ENCODE measurements around the gene GLCCI1. TPM values are rescaled to one million over a fixed set of nuclear protein-coding genes. Genes with fewer than 3 reads are reported as not detected.

GLCCI1 gene
- total and polyA plus RNA-seq, 2 donors (not counting 3 experiments of a cell fraction or from before 2014, with no cell fraction given), result 2.3 to 5.6 TPM

- H3K9me1 ChIP-seq (replicated peaks; ENCODE audit: control insufficient read depth, extremely low read depth, insufficient read depth, low read length), result no peaks in the 10 kb centered on the region
- H4K20me1 ChIP-seq (replicated peaks; ENCODE audit: control insufficient read depth, extremely low read depth, insufficient read depth, low read length), result no peaks in the 10 kb centered on the region
- no peaks in the 10 kb centered on the region for H3K36me3 ChIP-seq (ENCODE audit: control insufficient read depth in 2 of 2, extremely low read depth in 1 of 2, insufficient read depth in 2 of 2, low read length in 2 of 2)
- BruUV-seq (replicated peaks), result no TSS peak
- H3K27ac ChIP-seq (ENCODE audit: insufficient read depth, low read depth, low read length), result no peak overlapping the region
- DNase-seq (ENCODE audit: low read depth, low spot score), result no peak
- peaks cover 10% of the 10 kb centered on the region for H3K4me1 ChIP-seq (ENCODE audit: control insufficient read depth, extremely low read depth, insufficient read depth, low read length)
- H3K27me3 ChIP-seq (ENCODE audit: control insufficient read depth in 2 of 2, insufficient read depth in 2 of 2, low read length in 2 of 2), result no peaks in the 10 kb centered on the region
- H3K79me2 ChIP-seq (ENCODE audit: control insufficient read depth, insufficient read depth, low read length), result no peaks in the 10 kb centered on the region
- POLR2A ChIA-PET, result interaction anchor here (0.5 kb wide), 1 partner anchor 272 kb away, joined by 3 read pairs; no protein-coding TSS in a partner anchor
- peak overlapping the region; percentile 75 for H3K4me2 ChIP-seq (ENCODE audit: insufficient read depth, low read length)
- intact Hi-C loops (cut with micrococcal nuclease), result loop anchor here (1.0 to 2.0 kb wide), 7 partner anchors 69 to 401 kb away; partner anchors contain the start of gene UMAD1
- CTCF ChIA-PET, result interaction anchor here (1.2 to 6.9 kb wide), 5 partner anchors 10 to 287 kb away, joined by 3 to 41 read pairs (median 12); no protein-coding TSS in a partner anchor
- H3K9ac ChIP-seq (replicated peaks; ENCODE audit: extremely low read depth, insufficient read depth, low read length), result peak overlapping the region; percentile 36
- no peaks in the 10 kb centered on the region for H3K9me3 ChIP-seq (replicated peaks; ENCODE audit: control insufficient read depth, insufficient read depth, low read length)
- TF ChIP-seq POLR2AphosphoS5 (IDR thresholded peaks at IDR 0.05; ENCODE audit: insufficient read depth, low read depth, low read length), result no peak
- TF ChIP-seq MYC (IDR thresholded peaks at IDR 0.05; ENCODE audit: low read depth, low read length), result no peak
- TF ChIP-seq FOS (IDR thresholded peaks at IDR 0.05; ENCODE audit: borderline replicate concordance, insufficient read depth, low read length), result no peak
- no peak for TF ChIP-seq JUN (IDR thresholded peaks at IDR 0.05; ENCODE audit: borderline replicate concordance, insufficient read depth, insufficient read length, low read depth)
- no peak for TF ChIP-seq CTCF (IDR thresholded peaks at IDR 0.05; ENCODE audit: extremely low read depth in 1 of 2, insufficient read depth in 1 of 2, low read depth in 1 of 2, low read length in 2 of 2)
- TF ChIP-seq GATA2 (IDR thresholded peaks at IDR 0.05; ENCODE audit: insufficient read depth, insufficient read length, low read depth, low read length), result no peak
- no peak for TF ChIP-seq POLR2A (IDR thresholded peaks at IDR 0.05; ENCODE audit: low read depth, low read length)
- TF ChIP-seq EZH2 (IDR thresholded peaks at IDR 0.05; ENCODE audit: borderline replicate concordance, low read depth, low read length, severe bottlenecking), result no peak
- no peak for TF ChIP-seq MAX (IDR thresholded peaks at IDR 0.05; ENCODE audit: insufficient read depth, insufficient read length)
- dilution Hi-C loops (cut with MboI; ENCODE audit: extremely low pct_ligation_motif_present, low sequenced_read_pairs), result no loop called here
- H2AFZ ChIP-seq (ENCODE audit: low read depth, low read length), result peak overlapping the region; percentile 82
- H3K4me3 ChIP-seq (replicated peaks in 1 of 3; ENCODE audit: insufficient read depth in 1 of 3, low read depth in 1 of 3, low read length in 3 of 3), result peak overlapping the region; percentile 34 to 68 (median 51)
- FAIRE-seq, result peak; percentile 43
Measured at GRCh38 chr7:7967886-7968543, 581 bp upstream of the GLCCI1 start.
